Neural progenitor cell (in vitro differentiated cells): ENCODE results near the gene ZNF593OS.

ENCODE experiments used
- CTCF ChIP-seq: fragments of 200-600 bp; sonication (generic); IDR thresholded peaks from 2 replicates; pipeline ENCODE4 v1.5.1; 2017; ENCODE audit warnings: antibody characterized with exemption, mild to moderate bottlenecking
- EZH2 ChIP-seq: fragments of 200-600 bp; sonication (generic); IDR thresholded peaks from 2 replicates; pipeline ENCODE4 v1.6.1; 2017; ENCODE audit warnings: antibody characterized with exemption, mild to moderate bottlenecking, moderate library complexity

- TF ChIP-seq CTCF (peak; percentile 76), EZH2 (no peak)
These were observed 7.4 kb downstream of the ZNF593OS start for GRCh38 chr1:26164036-26164860.
